Measurements from ENCODE around the gene PRSS58. TPM values are rescaled to one million over a fixed set of nuclear protein-coding genes. Genes with fewer than 3 reads are reported as not detected.

Gene PRSS58
- total and polyA plus RNA-seq, 2 of the 8 experiments (the other 6 are each of a cell fraction or from before 2014, with no cell fraction given) = not detected

DNA sequence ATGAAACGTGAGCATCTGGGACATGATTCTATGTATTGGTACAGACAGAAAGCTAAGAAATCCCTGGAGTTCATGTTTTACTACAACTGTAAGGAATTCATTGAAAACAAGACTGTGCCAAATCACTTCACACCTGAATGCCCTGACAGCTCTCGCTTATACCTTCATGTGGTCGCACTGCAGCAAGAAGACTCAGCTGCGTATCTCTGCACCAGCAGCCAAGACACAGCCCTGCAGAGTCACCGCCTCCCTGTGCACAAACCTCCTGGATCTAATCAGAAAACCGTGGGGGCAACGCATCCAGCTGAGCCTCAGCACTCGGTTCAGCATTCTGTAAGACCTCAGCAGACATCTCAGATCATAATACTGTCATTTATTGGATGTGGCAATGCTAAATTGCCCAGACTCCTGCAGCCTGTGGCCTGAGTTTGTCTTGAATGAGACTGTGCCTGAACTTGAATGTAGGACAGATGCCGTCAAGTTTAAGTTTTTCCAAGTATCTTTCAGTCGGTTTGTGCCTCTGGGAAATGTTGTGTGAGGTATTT lies 41.5 kb upstream of the PRSS58 start (continued):
- no peak for TF ChIP-seq CBX8 (IDR thresholded peaks at IDR 0.05; ENCODE audit: borderline replicate concordance, low read depth, low read length)
- TF ChIP-seq, protein P1, sequence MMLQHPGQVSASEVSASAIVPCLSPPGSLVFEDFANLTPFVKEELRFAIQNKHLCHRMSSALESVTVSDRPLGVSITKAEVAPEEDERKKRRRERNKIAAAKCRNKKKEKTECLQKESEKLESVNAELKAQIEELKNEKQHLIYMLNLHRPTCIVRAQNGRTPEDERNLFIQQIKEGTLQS (IDR thresholded peaks at IDR 0.05; ENCODE audit: insufficient read depth, low read depth, low read length) = no peak
- no peak for TF ChIP-seq POLR2AphosphoS5 (IDR thresholded peaks at IDR 0.05; ENCODE audit: low read depth, low read length)
- no peak for TF ChIP-seq RNF2 (IDR thresholded peaks at IDR 0.05; ENCODE audit: borderline replicate concordance, low read depth, low read length, missing control alignments, poor library complexity, severe bottlenecking)
- TF ChIP-seq CHD2 (IDR thresholded peaks at IDR 0.05; ENCODE audit: low read length) = no peak
- TF ChIP-seq, protein P2, sequence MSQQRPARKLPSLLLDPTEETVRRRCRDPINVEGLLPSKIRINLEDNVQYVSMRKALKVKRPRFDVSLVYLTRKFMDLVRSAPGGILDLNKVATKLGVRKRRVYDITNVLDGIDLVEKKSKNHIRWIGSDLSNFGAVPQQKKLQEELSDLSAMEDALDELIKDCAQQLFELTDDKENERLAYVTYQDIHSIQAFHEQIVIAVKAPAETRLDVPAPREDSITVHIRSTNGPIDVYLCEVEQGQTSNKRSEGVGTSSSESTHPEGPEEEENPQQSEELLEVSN (IDR thresholded peaks at IDR 0.05) = no peak
